CD4-positive, alpha-beta T cell (primary cell): ENCODE results near the gene WAC. TPM values are rescaled to one million over a fixed set of nuclear protein-coding genes. Genes with fewer than 3 reads are reported as not detected.

Source experiments
- ATAC-seq: fragments of 200-7000 bp; cut with Tn5 transposase; one replicate; pipeline ENCODE4 v1.10.0; 2022; ENCODE audit warnings: mild to moderate bottlenecking; ENCODE audit not compliant: poor library complexity
- CTCF ChIA-PET: fragments of 350-600 bp; sonication (Branson Sonifier 250); formaldehyde crosslinking; loops from one replicate; lab custom pipeline; 2021; ENCODE audit warnings: antibody characterized with exemption, inconsistent platforms; lab: Charles Lee
- POLR2A ChIA-PET: fragments of 350-600 bp; sonication (Branson Sonifier 250); formaldehyde crosslinking; loops from one replicate; lab custom pipeline; 2021; ENCODE audit warnings: antibody characterized with exemption, inconsistent platforms; lab: Charles Lee
- DNase-seq, 14 experiments: peaks; one replicate each; pipeline ENCODE4 v3.0.0-alpha.2; 2013 to 2020; ENCODE audit warnings: mixed read lengths in 2 of 14
- H3K27ac ChIP-seq, 2 donors: one replicate each; pipeline versions ENCODE4 v1.5.1 to v1.7.0; 2013; ENCODE audit warnings: low read length in 2 of 2, low read depth in 1 of 2, mild to moderate bottlenecking in 1 of 2
- H3K27me3 ChIP-seq, 2 experiments: 1 replicate in 1 of 2; 2 replicates in 1 of 2; pipeline versions ENCODE4 v1.6.1 to v1.7.0; 2013; ENCODE audit warnings: low read length in 2 of 2, control low read depth in 1 of 2, mild to moderate bottlenecking in 1 of 2, moderate library complexity in 1 of 2; ENCODE audit not compliant: insufficient read depth in 2 of 2, control insufficient read depth in 1 of 2
- H3K36me3 ChIP-seq: one replicate; pipeline ENCODE4 v1.6.1; 2013; ENCODE audit warnings: low read length, control low read depth; ENCODE audit not compliant: insufficient read depth
- H3K4me1 ChIP-seq: one replicate; pipeline ENCODE4 v1.6.1; 2013; ENCODE audit warnings: low read length, control low read depth; ENCODE audit not compliant: insufficient read depth
- H3K4me3 ChIP-seq: one replicate; pipeline ENCODE4 v1.5.1; 2013; ENCODE audit warnings: mild to moderate bottlenecking, low read length, moderate library complexity
- H3K9me3 ChIP-seq, 2 experiments: 1 replicate in 1 of 2; 2 replicates in 1 of 2; pipeline versions ENCODE4 v1.6.1 to v1.7.0; 2013; ENCODE audit warnings: low read length in 2 of 2, mild to moderate bottlenecking in 2 of 2, control low read depth in 1 of 2, moderate library complexity in 1 of 2; ENCODE audit not compliant: control insufficient read depth in 1 of 2, insufficient read depth in 1 of 2
- H3K27ac Mint-ChIP-seq: one replicate; pipeline ENCODE4 v1.8.0; 2020; ENCODE audit warnings: mixed read lengths
- H3K27me3 Mint-ChIP-seq: one replicate; pipeline ENCODE4 v1.8.0; 2021; ENCODE audit warnings: mixed read lengths
- H3K36me3 Mint-ChIP-seq: one replicate; pipeline ENCODE4 v1.8.0; 2021; ENCODE audit warnings: low read depth, mixed read lengths
- H3K4me1 Mint-ChIP-seq: one replicate; pipeline ENCODE4 v1.8.0; 2021; ENCODE audit warnings: low read depth, mixed read lengths
- H3K4me3 Mint-ChIP-seq: one replicate; pipeline ENCODE4 v1.8.0; 2020; ENCODE audit warnings: mild to moderate bottlenecking, mixed read lengths
- H3K9me3 Mint-ChIP-seq: one replicate; pipeline ENCODE4 v1.8.0; 2020; ENCODE audit warnings: mixed read lengths
- intact Hi-C, 2 experiments: fragments of 100-400 bp; cut with DNase I in 1 of 2; cut with micrococcal nuclease in 1 of 2; formaldehyde crosslinking; loops; one replicate each; pipeline versions ENCODE4 v1.15.1 to v1.9.0; 2023 to 2025; cut with DNase I, micrococcal nuclease
- total RNA-seq, 174 experiments: library from RNA in 2 of 174; stranded (reverse) in 2 of 174; gene quantifications; one replicate each; pipeline ENCODE4 v1.2.3 and lab custom pipeline; 2021 to 2026
- TF ChIP-seq, protein P1 (sequence below): fragments of 200-600 bp; IDR thresholded peaks from one replicate; pipeline ENCODE4 v1.8.0; 2022; ENCODE audit warnings: antibody characterized with exemption, mild to moderate bottlenecking

WAC gene
- total RNA-seq, 2 experiments from 2014 or later = 169 to 177 TPM

DNA sequence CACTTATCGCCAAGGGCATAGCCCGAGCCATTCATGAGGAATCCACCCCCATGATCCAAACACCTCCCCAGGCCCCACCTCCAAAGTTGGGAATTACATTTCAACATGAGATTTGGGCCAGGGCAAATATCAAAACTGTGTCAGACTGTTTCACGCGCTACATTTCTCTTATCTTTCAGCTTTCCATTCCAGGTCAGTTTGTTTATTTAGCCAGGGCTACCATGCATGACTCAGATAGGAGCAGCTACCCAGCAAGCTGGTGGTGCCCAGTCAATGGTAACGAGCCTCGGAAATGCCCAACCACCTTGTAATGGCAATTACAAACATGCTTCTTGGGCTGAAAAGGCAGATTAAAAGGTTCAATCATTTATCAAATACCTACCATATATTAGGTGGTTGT, 100.8 kb downstream of the WAC start:
- Mint-ChIP-seq H3K9me3 (peaks cover 2% of the 10 kb centered on the region), H3K27me3 (peaks cover 38% of the 10 kb centered on the region), H3K27ac (no peak overlapping the region), H3K4me3 (no peak overlapping the region), H3K36me3 (no peaks in the 10 kb centered on the region), H3K4me1 (no peaks in the 10 kb centered on the region)
- no peak for DNase-seq
- ATAC-seq = no peak
- POLR2A ChIA-PET = no interaction called here
- Histone ChIP-seq H3K36me3 (no peaks in the 10 kb centered on the region), H3K4me1 (no peaks in the 10 kb centered on the region), H3K4me3 (no peak overlapping the region), H3K9me3 (peaks cover 7 to 10% of the 10 kb centered on the region in 2 experiments), H3K27ac (no peak overlapping the region), H3K27me3 (peaks cover 3 to 4% of the 10 kb centered on the region in 2 experiments)
- TF ChIP-seq, protein P1, sequence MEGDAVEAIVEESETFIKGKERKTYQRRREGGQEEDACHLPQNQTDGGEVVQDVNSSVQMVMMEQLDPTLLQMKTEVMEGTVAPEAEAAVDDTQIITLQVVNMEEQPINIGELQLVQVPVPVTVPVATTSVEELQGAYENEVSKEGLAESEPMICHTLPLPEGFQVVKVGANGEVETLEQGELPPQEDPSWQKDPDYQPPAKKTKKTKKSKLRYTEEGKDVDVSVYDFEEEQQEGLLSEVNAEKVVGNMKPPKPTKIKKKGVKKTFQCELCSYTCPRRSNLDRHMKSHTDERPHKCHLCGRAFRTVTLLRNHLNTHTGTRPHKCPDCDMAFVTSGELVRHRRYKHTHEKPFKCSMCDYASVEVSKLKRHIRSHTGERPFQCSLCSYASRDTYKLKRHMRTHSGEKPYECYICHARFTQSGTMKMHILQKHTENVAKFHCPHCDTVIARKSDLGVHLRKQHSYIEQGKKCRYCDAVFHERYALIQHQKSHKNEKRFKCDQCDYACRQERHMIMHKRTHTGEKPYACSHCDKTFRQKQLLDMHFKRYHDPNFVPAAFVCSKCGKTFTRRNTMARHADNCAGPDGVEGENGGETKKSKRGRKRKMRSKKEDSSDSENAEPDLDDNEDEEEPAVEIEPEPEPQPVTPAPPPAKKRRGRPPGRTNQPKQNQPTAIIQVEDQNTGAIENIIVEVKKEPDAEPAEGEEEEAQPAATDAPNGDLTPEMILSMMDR = no peak
- CTCF ChIA-PET = no interaction called here
- intact Hi-C loops = no loop called here

DNA sequence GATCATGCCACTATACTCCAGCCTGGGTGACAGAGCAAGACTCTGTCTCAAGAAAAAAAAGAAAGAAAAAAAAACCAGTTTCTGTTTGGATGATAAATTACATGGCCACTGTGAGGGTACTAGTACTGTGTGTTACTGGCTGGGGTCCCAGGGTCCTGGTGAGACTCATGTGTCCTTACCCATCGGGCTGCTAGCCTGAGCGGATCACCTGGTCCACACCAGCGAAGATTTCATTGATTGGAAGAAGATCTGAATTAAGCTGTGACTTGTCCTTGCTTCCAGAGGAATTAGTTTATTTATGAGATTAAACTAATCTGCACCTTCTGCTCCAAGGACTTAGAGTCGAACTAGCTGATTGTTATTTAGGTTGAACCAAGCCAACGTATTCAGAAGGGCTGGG, 104.4 kb downstream of the WAC start:
- intact Hi-C loops = no loop called here
- Histone ChIP-seq H3K4me1 (no peaks in the 10 kb centered on the region), H3K9me3 (peaks cover 11% of the 10 kb centered on the region in 2 experiments), H3K36me3 (no peaks in the 10 kb centered on the region), H3K27ac (no peak overlapping the region), H3K4me3 (no peak overlapping the region), H3K27me3 (peaks cover 0 to 2% of the 10 kb centered on the region in 2 experiments)
- POLR2A ChIA-PET = no interaction called here
- Mint-ChIP-seq H3K36me3 (peaks cover 4% of the 10 kb centered on the region), H3K4me3 (no peak overlapping the region), H3K9me3 (peaks cover 6% of the 10 kb centered on the region), H3K27ac (no peak overlapping the region), H3K27me3 (peaks cover 18% of the 10 kb centered on the region), H3K4me1 (no peaks in the 10 kb centered on the region)
- TF ChIP-seq, protein P1 = no peak
- ATAC-seq (no peak), DNase-seq (no peak)
- CTCF ChIA-PET = interaction anchor here (0.7 kb wide), 1 partner anchor 71 kb away, joined by 3 read pairs; no protein-coding TSS in a partner anchor

DNA sequence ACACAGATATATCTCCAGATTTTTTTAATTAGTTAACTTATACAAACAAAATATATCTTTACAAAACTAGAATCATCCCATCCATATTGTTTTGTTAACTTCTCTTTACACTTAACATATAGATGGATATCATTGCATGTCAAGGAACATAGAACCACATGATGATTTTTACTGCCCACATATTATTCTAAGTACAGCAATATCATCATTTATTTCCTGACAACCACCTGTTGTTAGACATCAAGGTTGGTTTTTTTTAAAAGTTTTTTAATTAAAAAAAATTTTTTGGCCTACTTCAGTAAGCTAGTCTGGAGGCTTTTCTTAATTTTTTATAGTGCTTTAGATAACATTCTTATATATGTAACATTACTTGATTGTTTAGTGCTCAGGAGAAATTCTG, 105.5 kb downstream of the WAC start:
- H3K4me1 ChIP-seq = no peaks in the 10 kb centered on the region
- DNase-seq (no peak), ATAC-seq (no peak)
- Mint-ChIP-seq H3K27me3 (peaks cover 9% of the 10 kb centered on the region), H3K4me3 (no peak overlapping the region), H3K9me3 (peaks cover 6% of the 10 kb centered on the region), H3K27ac (no peak overlapping the region), H3K4me1 (no peaks in the 10 kb centered on the region), H3K36me3 (peaks cover 4% of the 10 kb centered on the region)
- CTCF ChIA-PET = no interaction called here
- no peak overlapping the region for H3K4me3 ChIP-seq
- peaks cover 0 to 2% of the 10 kb centered on the region in 2 experiments for H3K27me3 ChIP-seq
- TF ChIP-seq, protein P1 = no peak
- intact Hi-C loops = no loop called here
- H3K9me3 ChIP-seq = peaks cover 11% of the 10 kb centered on the region in 2 experiments
- no peak overlapping the region for H3K27ac ChIP-seq
- POLR2A ChIA-PET = interaction anchor here (0.6 kb wide), 1 partner anchor 278 kb away, joined by 3 read pairs; no protein-coding TSS in a partner anchor
- H3K36me3 ChIP-seq = no peaks in the 10 kb centered on the region
